PFSK-1 (cell line): Measurements from ENCODE around the gene RTN4RL1.

Experiments
- FOXP2 ChIP-seq: optimal IDR thresholded peaks from 2 replicates; pipeline ENCODE3; 2011; ENCODE audit warnings: borderline replicate concordance, control low read depth, inconsistent platforms; ENCODE audit not compliant: insufficient read depth; ENCODE audit errors: extremely low read length, extremely low read depth
- POLR2AphosphoS5 ChIP-seq: IDR thresholded peaks from 2 replicates; pipeline ENCODE4 v1.6.1; 2012; ENCODE audit warnings: low read depth, mild to moderate bottlenecking, control low read depth, low read length, moderate library complexity
- SIN3A ChIP-seq: IDR thresholded peaks from 2 replicates; pipeline ENCODE4 v1.6.1; 2012; ENCODE audit warnings: mild to moderate bottlenecking, low read length, moderate library complexity, borderline replicate concordance; ENCODE audit not compliant: insufficient read depth
- TAF1 ChIP-seq: IDR thresholded peaks from 2 replicates; pipeline ENCODE4 v1.6.1; 2012; ENCODE audit warnings: low read length, control low read depth, borderline replicate concordance; ENCODE audit not compliant: insufficient read depth
- TF ChIP-seq, protein P1 (sequence below), 2 experiments: IDR thresholded peaks; 2 replicates each; pipeline versions ENCODE4 v1.6.1 to v1.8.0; 2011 to 2012; ENCODE audit warnings: low read depth in 2 of 2, low read length in 2 of 2, control low read depth in 1 of 2, inconsistent platforms in 1 of 2, mild to moderate bottlenecking in 1 of 2, moderate library complexity in 1 of 2; ENCODE audit not compliant: insufficient read depth in 1 of 2

Gene RTN4RL1

DNA sequence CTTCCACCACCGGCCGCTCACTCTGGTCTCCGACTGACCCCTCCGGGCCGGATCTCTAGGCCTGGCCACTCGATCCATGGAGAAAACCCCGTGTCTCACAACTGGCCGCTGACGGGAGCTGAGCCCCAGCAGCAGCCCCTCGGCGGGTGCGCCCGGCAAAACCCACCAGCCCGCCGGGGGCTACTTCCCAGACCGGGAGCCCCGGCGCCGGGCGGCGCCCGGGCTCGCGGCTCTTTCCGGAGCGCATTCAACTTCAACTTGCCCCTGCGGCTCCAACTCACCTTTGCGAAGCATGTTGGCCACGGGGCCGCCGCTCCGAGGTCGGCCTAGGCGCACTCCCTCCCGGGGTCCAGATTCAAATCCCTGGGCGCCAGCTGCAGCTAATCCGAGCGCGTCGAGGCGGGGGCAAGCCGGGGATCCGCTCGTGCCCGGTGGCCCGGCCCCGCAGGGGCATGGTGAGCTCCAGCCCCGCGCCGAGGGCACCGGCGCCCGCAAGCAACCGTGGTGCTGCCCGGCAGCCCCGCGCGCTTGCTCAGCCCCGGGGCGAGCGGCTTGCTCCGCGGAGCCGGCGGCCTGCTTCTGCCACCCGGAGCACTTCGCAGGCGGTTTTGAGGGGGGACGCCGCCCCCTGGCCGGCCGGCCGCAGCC is 438 bp downstream of the RTN4RL1 start:
- TF ChIP-seq, protein P1, sequence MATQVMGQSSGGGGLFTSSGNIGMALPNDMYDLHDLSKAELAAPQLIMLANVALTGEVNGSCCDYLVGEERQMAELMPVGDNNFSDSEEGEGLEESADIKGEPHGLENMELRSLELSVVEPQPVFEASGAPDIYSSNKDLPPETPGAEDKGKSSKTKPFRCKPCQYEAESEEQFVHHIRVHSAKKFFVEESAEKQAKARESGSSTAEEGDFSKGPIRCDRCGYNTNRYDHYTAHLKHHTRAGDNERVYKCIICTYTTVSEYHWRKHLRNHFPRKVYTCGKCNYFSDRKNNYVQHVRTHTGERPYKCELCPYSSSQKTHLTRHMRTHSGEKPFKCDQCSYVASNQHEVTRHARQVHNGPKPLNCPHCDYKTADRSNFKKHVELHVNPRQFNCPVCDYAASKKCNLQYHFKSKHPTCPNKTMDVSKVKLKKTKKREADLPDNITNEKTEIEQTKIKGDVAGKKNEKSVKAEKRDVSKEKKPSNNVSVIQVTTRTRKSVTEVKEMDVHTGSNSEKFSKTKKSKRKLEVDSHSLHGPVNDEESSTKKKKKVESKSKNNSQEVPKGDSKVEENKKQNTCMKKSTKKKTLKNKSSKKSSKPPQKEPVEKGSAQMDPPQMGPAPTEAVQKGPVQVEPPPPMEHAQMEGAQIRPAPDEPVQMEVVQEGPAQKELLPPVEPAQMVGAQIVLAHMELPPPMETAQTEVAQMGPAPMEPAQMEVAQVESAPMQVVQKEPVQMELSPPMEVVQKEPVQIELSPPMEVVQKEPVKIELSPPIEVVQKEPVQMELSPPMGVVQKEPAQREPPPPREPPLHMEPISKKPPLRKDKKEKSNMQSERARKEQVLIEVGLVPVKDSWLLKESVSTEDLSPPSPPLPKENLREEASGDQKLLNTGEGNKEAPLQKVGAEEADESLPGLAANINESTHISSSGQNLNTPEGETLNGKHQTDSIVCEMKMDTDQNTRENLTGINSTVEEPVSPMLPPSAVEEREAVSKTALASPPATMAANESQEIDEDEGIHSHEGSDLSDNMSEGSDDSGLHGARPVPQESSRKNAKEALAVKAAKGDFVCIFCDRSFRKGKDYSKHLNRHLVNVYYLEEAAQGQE (IDR thresholded peaks at IDR 0.05; ENCODE audit: insufficient read depth in 1 of 2, low read depth in 2 of 2, low read length in 2 of 2): no peak
- TF ChIP-seq FOXP2 (no peak), POLR2AphosphoS5 (no peak), SIN3A (no peak), TAF1 (no peak)

DNA sequence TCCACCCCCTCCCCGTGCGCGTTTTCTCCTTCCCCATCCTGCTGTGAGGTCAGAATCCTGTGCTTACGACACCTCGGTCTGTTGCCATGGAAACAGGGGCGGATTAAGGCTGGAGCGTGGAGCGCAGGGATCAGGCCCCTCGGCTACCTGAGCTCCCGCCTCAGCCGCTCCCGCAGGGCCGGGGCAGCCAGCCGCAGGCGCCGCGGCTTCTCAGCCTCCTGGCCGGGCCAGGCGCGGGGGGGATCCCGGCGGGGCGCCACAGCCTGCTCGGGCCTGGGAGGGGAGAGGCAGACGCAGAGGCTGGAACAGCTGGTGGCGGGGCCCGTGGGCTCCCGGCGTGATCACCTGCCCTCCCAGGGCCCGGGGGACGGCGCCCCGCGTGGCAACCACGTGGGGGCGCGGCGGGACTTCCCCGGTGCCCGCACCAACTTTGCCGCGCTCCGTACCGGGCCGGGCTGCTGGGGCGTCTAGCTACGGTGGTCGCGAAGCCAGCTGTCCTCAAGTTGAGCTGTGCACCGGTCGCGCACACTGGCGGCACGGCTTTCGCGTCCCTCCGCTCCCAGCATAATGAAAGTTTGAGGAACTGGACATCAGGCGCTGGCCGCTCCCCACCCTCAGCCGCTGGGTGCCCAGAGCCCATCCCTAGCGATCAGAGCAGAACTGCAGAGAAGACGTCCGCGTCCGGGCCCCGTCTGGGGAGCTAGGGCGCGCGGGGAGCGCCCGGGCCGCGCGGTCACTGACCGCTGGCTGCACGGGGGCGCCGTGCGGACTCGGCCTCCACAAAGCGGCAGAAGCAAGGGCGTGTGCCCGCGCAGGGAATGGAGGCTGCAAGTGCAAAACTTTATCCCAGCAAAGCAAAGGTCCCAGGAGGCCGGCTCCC is 1.2 kb downstream of the RTN4RL1 start:
- TF ChIP-seq SIN3A (no peak), POLR2AphosphoS5 (no peak), TAF1 (no peak), FOXP2 (no peak)
- TF ChIP-seq, protein P1 (IDR thresholded peaks at IDR 0.05; ENCODE audit: insufficient read depth in 1 of 2, low read depth in 2 of 2, low read length in 2 of 2): no peak

DNA sequence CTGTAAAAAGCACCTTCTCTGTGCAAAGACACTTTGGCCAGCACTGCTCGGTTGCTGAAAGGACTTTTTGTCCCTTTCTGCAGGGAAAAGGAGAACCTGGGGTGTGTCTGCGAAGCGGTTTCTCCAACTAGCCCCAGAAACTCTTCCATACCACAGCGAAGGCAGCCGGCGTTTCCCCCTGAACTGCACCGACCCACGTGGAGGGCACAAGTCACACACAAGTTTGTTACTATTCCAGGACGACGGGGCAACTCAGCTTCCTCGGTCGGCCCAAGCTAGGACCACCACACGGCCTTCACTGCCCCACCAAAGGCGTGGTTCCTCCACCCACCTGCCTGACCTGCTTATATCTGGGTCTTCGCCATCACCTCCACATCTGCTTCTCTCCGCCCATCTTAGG is 1.9 kb downstream of the RTN4RL1 start:
- TF ChIP-seq, protein P1 (IDR thresholded peaks at IDR 0.05; ENCODE audit: insufficient read depth in 1 of 2, low read depth in 2 of 2, low read length in 2 of 2): no peak
- no peak for TF ChIP-seq SIN3A
- TF ChIP-seq POLR2AphosphoS5: no peak
- TF ChIP-seq FOXP2: no peak
- no peak for TF ChIP-seq TAF1

DNA sequence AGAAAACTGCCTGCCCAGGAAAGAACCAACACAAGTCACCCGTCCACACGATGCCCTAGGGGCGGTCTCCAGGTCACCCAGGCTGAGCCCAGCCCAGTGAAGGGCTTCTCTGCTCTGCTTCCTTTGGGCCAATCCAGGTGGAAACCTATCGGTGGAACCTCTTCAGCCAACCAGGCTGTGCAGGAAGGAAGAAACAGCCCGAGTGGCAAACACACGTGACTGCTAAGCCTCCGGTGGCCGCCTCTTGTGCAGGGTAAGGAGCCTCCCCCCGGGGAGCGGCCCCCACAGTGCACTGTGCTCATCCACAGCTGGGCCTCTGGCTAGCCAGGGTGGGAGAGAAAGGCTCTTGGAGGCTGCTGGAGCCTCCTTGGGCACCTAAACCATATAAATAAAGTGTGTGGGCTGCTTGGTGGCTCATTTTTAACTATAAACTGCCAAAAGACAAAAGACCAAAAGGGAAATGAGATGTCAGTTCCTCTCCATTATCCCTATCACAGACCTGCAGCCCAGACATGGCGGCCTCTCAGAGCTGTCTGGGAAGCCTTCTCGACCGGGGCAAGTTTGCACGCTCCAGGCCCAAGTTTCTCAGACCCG is 2.4 kb downstream of the RTN4RL1 start:
- no peak for TF ChIP-seq TAF1
- no peak for TF ChIP-seq FOXP2
- TF ChIP-seq SIN3A: no peak
- no peak for TF ChIP-seq POLR2AphosphoS5
- TF ChIP-seq, protein P1 (IDR thresholded peaks at IDR 0.05; ENCODE audit: insufficient read depth in 1 of 2, low read depth in 2 of 2, low read length in 2 of 2): no peak
